K562 (cell line): ENCODE data around the gene MPZL1. TPM values are rescaled to one million over a fixed set of nuclear protein-coding genes. Genes with fewer than 3 reads are reported as not detected.

ENCODE experiments used
- ATAC-seq: fragments of 200-7000 bp; cut with Tn5 transposase; 3 replicates; pipeline ENCODE4 v1.9.1; 2020; ENCODE audit warnings: moderate library complexity
- BruUV-seq: library from RNA; stranded (reverse); fragments of 400-500 nt; replicated peaks from 2 replicates; lab custom pipeline; 2021; lab: Mats Ljungman, UMichigan
- CTCF ChIA-PET: fragments of 300-600 bp; formaldehyde crosslinking; extraction: SDS; loops from one replicate; lab custom pipeline; 2021; ENCODE audit warnings: low intra/inter-chr PET ratio; lab: Yijun Ruan, JAX
- POLR2A ChIA-PET: fragments of 300-600, 350-650 bp; sonication (Branson Sonifier 250); formaldehyde crosslinking; extraction: SDS; loops from one replicate; lab custom pipeline; 2021; ENCODE audit warnings: antibody characterized with exemption, inconsistent platforms; lab: Yijun Ruan, JAX
- DNase-seq, 4 experiments: peaks; one replicate each; pipeline versions ENCODE4 v3.0.0 to v3.0.0-alpha.2; 2011 to 2018; ENCODE audit warnings: low spot score in 3 of 4, mixed read lengths in 3 of 4; ENCODE audit errors: extremely low read depth in 1 of 4
- FAIRE-seq: peaks from 2 replicates; lab custom pipeline; 2011; peaks lifted over from hg19 to GRCh38; lab: Jason Lieb, UNC
- H2AFZ ChIP-seq: 2 replicates; pipeline ENCODE4 v1.6.0; 2011; ENCODE audit warnings: low read depth, low read length, control low read depth, inconsistent platforms
- H3K27ac ChIP-seq: fragments of 200-600 bp; 3 replicates; pipeline ENCODE4 v1.8.0; 2011; ENCODE audit warnings: low read depth, mild to moderate bottlenecking, control low read depth, inconsistent platforms, low read length, moderate library complexity, mixed read lengths; ENCODE audit errors: extremely low read depth
- H3K27me3 ChIP-seq, 2 experiments: fragments of 300-600 bp in 1 of 2; 2 replicates in 1 of 2; 3 replicates in 1 of 2; pipeline versions ENCODE4 v1.6.0 to v1.8.0; 2011; ENCODE audit warnings: inconsistent platforms in 2 of 2, low read length in 2 of 2, mild to moderate bottlenecking in 1 of 2, mixed read lengths in 1 of 2, moderate library complexity in 1 of 2; ENCODE audit not compliant: control insufficient read depth in 2 of 2, insufficient read depth in 2 of 2
- H3K36me3 ChIP-seq: fragments of 300-600 bp; 3 replicates; pipeline ENCODE4 v1.8.0; 2011; ENCODE audit warnings: mild to moderate bottlenecking, low read length, inconsistent platforms; ENCODE audit not compliant: control insufficient read depth, insufficient read depth
- H3K4me1 ChIP-seq, 2 experiments: fragments of 200-600 bp in 1 of 2; replicated peaks in 1 of 2; 2 replicates in 1 of 2; 3 replicates in 1 of 2; pipeline versions ENCODE4 v1.5.1 to v1.8.0; 2011; ENCODE audit warnings: inconsistent platforms in 2 of 2, low read length in 2 of 2, mild to moderate bottlenecking in 1 of 2, mixed read lengths in 1 of 2, moderate library complexity in 1 of 2; ENCODE audit not compliant: control insufficient read depth in 2 of 2, insufficient read depth in 2 of 2
- H3K4me2 ChIP-seq: 2 replicates; pipeline ENCODE4 v1.6.1; 2011; ENCODE audit warnings: low read length, control low read depth, inconsistent platforms, mixed read lengths; ENCODE audit not compliant: insufficient read depth
- H3K4me3 ChIP-seq: fragments of 200-600 bp; sonication (generic), shearing (Covaris generic); 2 replicates; pipeline ENCODE4 v1.5.1; 2016; ENCODE audit warnings: control low read depth, inconsistent platforms
- H3K79me2 ChIP-seq: fragments of 200-600 bp; 3 replicates; pipeline ENCODE4 v1.8.0; 2011; ENCODE audit warnings: low read length, inconsistent platforms; ENCODE audit not compliant: control insufficient read depth, insufficient read depth
- H3K9ac ChIP-seq, 2 experiments: 2 replicates each; pipeline versions ENCODE4 v1.6.0 to v1.6.1; 2011; ENCODE audit warnings: low read depth in 2 of 2, low read length in 2 of 2, control low read depth in 1 of 2, inconsistent platforms in 1 of 2, mild to moderate bottlenecking in 1 of 2, mixed read lengths in 1 of 2; ENCODE audit not compliant: insufficient read depth in 1 of 2
- H3K9me1 ChIP-seq: one replicate; pipeline ENCODE4 v1.6.0; 2011; ENCODE audit warnings: inconsistent platforms, mild to moderate bottlenecking, low read length, moderate library complexity; ENCODE audit not compliant: control insufficient read depth, insufficient read depth
- H3K9me3 ChIP-seq: replicated peaks from 2 replicates; pipeline ENCODE4 v1.5.1; 2011; ENCODE audit warnings: low read depth, low read length, inconsistent platforms; ENCODE audit not compliant: control insufficient read depth, insufficient read depth
- H4K20me1 ChIP-seq: replicated peaks from 2 replicates; pipeline ENCODE4 v1.6.1; 2011; ENCODE audit warnings: low read length, inconsistent platforms, mixed read lengths; ENCODE audit not compliant: control insufficient read depth, insufficient read depth
- BCOR ChIP-seq: fragments of 450-650 bp; IDR thresholded peaks from 2 replicates; pipeline ENCODE4 v1.6.1; 2016
- DACH1 ChIP-seq: fragments of 450-650 bp; IDR thresholded peaks from 2 replicates; pipeline ENCODE4 v1.6.1; 2018; ENCODE audit not compliant: partially characterized antibody
- ELF1 ChIP-seq: fragments of 200-800 bp; sonication (Bioruptor generic); IDR thresholded peaks from 2 replicates; pipeline ENCODE4 v1.6.1; 2016; ENCODE audit warnings: missing genetic modification characterization, missing compliant biosample characterization
- MECOM ChIP-seq: fragments of 250-450 bp; sonication (Bioruptor Pico); IDR thresholded peaks from 2 replicates; pipeline ENCODE4 v1.8.0; 2022; ENCODE audit warnings: inconsistent platforms
- MEF2D ChIP-seq: conservative IDR thresholded peaks from 2 replicates; pipeline ENCODE4 v1.6.1; 2016; ENCODE audit warnings: low read depth, missing genetic modification characterization, missing compliant biosample characterization
- TOE1 ChIP-seq, 2 experiments: fragments of 450-650 bp in 1 of 2; sonication (generic) in 1 of 2; formaldehyde crosslinking in 1 of 2; IDR thresholded peaks; 2 replicates each; pipeline versions ENCODE4 v1.7.1 to v1.8.0; 2016 to 2022; ENCODE audit warnings: borderline replicate concordance in 2 of 2, mild to moderate bottlenecking in 2 of 2, antibody characterized with exemption in 1 of 2, inconsistent platforms in 1 of 2, low read depth in 1 of 2, missing genetic modification reagents in 1 of 2, moderate library complexity in 1 of 2
- TRIM24 ChIP-seq, 2 experiments: fragments of 450-650 bp; IDR thresholded peaks; 2 replicates each; pipeline ENCODE4 v1.6.1; 2016
- ZNF57 ChIP-seq: fragments of 450-650 bp; formaldehyde crosslinking; IDR thresholded peaks from 2 replicates; pipeline ENCODE4 v1.4.0; 2020; ENCODE audit warnings: mild to moderate bottlenecking, moderate library complexity
- ZNF583 ChIP-seq: fragments of 250-450 bp; sonication (Bioruptor Pico); IDR thresholded peaks from 2 replicates; pipeline ENCODE4 v1.4.0; 2020
- WGBS: fragments of 100-300 bp; shearing (Covaris generic); methylation state at CpG from one replicate; pipeline ENCODE4 v1.1.6; 2016; ENCODE audit warnings: low coverage, mixed read lengths; ENCODE audit not compliant: insufficient coverage; ENCODE audit errors: missing lambda C conversion rate; 5-methylcytosine and 5-hydroxymethylcytosine counted together
- in situ Hi-C: fragments of 300-500 bp; cut with MboI; formaldehyde crosslinking; loops from 4 replicates; pipeline ENCODE4 v1.15.0; 2018; ENCODE audit warnings: inconsistent platforms, mixed read lengths
- intact Hi-C: fragments of 100-400 bp; cut with micrococcal nuclease; formaldehyde crosslinking; loops from 2 replicates; pipeline ENCODE4 v1.14.2; 2022
- polyA plus RNA-seq, 8 experiments: library from polyadenylated mRNA; depleted of rRNA in 4 of 8; stranded (reverse) in 5 of 8; unstranded in 3 of 8; fragments of >200 nt; fragmentation: Nextera tagmentation in 2 of 8; fragmentation: Illumina TruSeq in 1 of 8; extraction: Ambion mirVana in 2 of 8; extraction: Trizol in 1 of 8; gene quantifications; 2 replicates each; pipeline versions ENCODE4 v1.2.1 to v1.2.3, GENCODE V29; 2011 to 2014; ENCODE audit warnings: inconsistent platforms in 1 of 8, missing spikeins in 1 of 8
- total RNA-seq, 7 experiments: library from RNA; depleted of rRNA in 6 of 7; stranded (reverse); fragments of >200 nt in 6 of 7; fragmentation: Illumina TruSeq in 2 of 7; extraction: Trizol in 2 of 7; gene quantifications; 2 replicates each; pipeline versions ENCODE4 v1.2.1 to v1.2.3, GENCODE V29; 2011 to 2021; ENCODE audit warnings: low replicate concordance in 1 of 7
- TF ChIP-seq, protein P1 (sequence below): fragments of 450-650 bp; IDR thresholded peaks from 2 replicates; pipeline ENCODE4 v1.6.1; 2016; ENCODE audit warnings: mild to moderate bottlenecking, moderate library complexity

Gene MPZL1
- total and polyA plus RNA-seq, 9 of the 15 experiments (the other 6 are each of a cell fraction or from before 2014, with no cell fraction given), result 14.5 to 153 (median 66.5) TPM

DNA sequence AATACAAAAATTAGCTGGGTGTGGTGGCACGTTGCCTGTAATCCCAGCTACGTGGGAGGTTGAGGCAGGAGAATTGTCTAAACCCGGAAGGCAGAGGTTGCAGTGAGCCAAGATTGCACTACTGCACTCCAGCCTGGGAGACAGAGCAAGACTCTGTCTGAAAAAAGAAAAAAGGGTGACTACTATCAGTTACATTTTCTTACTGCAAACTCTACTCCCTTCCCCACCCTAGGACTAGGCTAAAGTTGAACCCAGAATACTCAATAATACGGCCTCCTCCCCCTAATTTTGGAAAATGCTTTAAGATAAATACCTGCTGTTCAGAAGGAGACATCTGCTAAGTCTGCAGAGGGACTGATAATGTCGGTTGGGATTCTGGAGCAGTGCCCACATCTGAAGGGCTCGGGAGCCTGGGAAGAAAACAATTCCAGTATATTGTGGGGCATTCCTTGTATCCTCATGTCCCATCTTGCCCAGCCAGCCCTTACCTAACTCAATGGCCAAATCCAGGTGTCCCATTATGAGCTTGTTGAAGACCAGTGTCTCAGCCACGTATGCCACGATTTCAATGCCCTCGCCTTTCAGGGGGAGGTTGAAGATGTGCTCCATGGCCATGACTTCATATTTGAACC lies 102.5 kb downstream of the MPZL1 start:
- WGBS, result 15% methylated on average over 9 of the region's 9 CpGs
- DNase-seq (peak in 1 of 4 experiments; percentile 59), ATAC-seq (peak; percentile 3), FAIRE-seq (no peak)
- peak overlapping the region; percentile 54; the same call in 1 of the 2 replicates for H3K4me2 ChIP-seq
- H3K79me2 ChIP-seq, result no peaks in the 10 kb centered on the region; the same call in 2 of the 3 replicates
- no peaks in the 10 kb centered on the region for H3K9me3 ChIP-seq
- H3K9ac ChIP-seq, result peak overlapping the region; percentile 29 to 68; a peak in 2 of 4 replicates
- H2AFZ ChIP-seq, result peak overlapping the region; percentile 74
- in situ Hi-C loops, result no loop called here
- peaks cover 30 to 59% of the 10 kb centered on the region in 2 experiments for H3K4me1 ChIP-seq
- no peaks in the 10 kb centered on the region for H4K20me1 ChIP-seq
- POLR2A ChIA-PET, result interaction anchor here (0.6 to 2.3 kb wide), 7 partner anchors 10 to 260 kb away, joined by 3 to 6 read pairs (median 3); no protein-coding TSS in a partner anchor
- no peaks in the 10 kb centered on the region for H3K9me1 ChIP-seq
- BruUV-seq, result no TSS peak
- H3K27me3 ChIP-seq, result no peaks in the 10 kb centered on the region
- no peak overlapping the region for H3K4me3 ChIP-seq
- peak overlapping the region; percentile 68 for H3K27ac ChIP-seq
- H3K36me3 ChIP-seq, result no peaks in the 10 kb centered on the region
- CTCF ChIA-PET, result no interaction called here
- intact Hi-C loops, result loop anchor here (5.0 kb wide), 2 partner anchors 107 to 113 kb away; partner anchors contain the start of genes DCAF6 and MPC2
- 0 out of 2 replicates have a peak, but pooled peaks have one; percentile 64 for TF ChIP-seq ZNF57 (CRISPR knock-in tag)
- 0 out of 4 replicates have a peak, but pooled peaks of 1 of the 2 experiments have one; percentile 33 for TF ChIP-seq TRIM24 (IDR thresholded peaks at IDR 0.05)
- TF ChIP-seq MECOM (CRISPR knock-in tag), result peak; percentile 30; the same call in 1 of the 2 replicates
- TF ChIP-seq, protein P1, sequence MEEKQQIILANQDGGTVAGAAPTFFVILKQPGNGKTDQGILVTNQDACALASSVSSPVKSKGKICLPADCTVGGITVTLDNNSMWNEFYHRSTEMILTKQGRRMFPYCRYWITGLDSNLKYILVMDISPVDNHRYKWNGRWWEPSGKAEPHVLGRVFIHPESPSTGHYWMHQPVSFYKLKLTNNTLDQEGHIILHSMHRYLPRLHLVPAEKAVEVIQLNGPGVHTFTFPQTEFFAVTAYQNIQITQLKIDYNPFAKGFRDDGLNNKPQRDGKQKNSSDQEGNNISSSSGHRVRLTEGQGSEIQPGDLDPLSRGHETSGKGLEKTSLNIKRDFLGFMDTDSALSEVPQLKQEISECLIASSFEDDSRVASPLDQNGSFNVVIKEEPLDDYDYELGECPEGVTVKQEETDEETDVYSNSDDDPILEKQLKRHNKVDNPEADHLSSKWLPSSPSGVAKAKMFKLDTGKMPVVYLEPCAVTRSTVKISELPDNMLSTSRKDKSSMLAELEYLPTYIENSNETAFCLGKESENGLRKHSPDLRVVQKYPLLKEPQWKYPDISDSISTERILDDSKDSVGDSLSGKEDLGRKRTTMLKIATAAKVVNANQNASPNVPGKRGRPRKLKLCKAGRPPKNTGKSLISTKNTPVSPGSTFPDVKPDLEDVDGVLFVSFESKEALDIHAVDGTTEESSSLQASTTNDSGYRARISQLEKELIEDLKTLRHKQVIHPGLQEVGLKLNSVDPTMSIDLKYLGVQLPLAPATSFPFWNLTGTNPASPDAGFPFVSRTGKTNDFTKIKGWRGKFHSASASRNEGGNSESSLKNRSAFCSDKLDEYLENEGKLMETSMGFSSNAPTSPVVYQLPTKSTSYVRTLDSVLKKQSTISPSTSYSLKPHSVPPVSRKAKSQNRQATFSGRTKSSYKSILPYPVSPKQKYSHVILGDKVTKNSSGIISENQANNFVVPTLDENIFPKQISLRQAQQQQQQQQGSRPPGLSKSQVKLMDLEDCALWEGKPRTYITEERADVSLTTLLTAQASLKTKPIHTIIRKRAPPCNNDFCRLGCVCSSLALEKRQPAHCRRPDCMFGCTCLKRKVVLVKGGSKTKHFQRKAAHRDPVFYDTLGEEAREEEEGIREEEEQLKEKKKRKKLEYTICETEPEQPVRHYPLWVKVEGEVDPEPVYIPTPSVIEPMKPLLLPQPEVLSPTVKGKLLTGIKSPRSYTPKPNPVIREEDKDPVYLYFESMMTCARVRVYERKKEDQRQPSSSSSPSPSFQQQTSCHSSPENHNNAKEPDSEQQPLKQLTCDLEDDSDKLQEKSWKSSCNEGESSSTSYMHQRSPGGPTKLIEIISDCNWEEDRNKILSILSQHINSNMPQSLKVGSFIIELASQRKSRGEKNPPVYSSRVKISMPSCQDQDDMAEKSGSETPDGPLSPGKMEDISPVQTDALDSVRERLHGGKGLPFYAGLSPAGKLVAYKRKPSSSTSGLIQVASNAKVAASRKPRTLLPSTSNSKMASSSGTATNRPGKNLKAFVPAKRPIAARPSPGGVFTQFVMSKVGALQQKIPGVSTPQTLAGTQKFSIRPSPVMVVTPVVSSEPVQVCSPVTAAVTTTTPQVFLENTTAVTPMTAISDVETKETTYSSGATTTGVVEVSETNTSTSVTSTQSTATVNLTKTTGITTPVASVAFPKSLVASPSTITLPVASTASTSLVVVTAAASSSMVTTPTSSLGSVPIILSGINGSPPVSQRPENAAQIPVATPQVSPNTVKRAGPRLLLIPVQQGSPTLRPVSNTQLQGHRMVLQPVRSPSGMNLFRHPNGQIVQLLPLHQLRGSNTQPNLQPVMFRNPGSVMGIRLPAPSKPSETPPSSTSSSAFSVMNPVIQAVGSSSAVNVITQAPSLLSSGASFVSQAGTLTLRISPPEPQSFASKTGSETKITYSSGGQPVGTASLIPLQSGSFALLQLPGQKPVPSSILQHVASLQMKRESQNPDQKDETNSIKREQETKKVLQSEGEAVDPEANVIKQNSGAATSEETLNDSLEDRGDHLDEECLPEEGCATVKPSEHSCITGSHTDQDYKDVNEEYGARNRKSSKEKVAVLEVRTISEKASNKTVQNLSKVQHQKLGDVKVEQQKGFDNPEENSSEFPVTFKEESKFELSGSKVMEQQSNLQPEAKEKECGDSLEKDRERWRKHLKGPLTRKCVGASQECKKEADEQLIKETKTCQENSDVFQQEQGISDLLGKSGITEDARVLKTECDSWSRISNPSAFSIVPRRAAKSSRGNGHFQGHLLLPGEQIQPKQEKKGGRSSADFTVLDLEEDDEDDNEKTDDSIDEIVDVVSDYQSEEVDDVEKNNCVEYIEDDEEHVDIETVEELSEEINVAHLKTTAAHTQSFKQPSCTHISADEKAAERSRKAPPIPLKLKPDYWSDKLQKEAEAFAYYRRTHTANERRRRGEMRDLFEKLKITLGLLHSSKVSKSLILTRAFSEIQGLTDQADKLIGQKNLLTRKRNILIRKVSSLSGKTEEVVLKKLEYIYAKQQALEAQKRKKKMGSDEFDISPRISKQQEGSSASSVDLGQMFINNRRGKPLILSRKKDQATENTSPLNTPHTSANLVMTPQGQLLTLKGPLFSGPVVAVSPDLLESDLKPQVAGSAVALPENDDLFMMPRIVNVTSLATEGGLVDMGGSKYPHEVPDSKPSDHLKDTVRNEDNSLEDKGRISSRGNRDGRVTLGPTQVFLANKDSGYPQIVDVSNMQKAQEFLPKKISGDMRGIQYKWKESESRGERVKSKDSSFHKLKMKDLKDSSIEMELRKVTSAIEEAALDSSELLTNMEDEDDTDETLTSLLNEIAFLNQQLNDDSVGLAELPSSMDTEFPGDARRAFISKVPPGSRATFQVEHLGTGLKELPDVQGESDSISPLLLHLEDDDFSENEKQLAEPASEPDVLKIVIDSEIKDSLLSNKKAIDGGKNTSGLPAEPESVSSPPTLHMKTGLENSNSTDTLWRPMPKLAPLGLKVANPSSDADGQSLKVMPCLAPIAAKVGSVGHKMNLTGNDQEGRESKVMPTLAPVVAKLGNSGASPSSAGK, result 0 out of 2 replicates have a peak, but pooled peaks have one; percentile 32
- TF ChIP-seq ELF1, result 0 out of 2 replicates have a peak, but pooled peaks have one; percentile 40
- TF ChIP-seq ZNF583, result 0 out of 2 replicates have a peak, but pooled peaks have one; percentile 12
- peak; percentile 9; the same call in 1 of the 2 replicates for TF ChIP-seq TOE1 (IDR thresholded peaks at IDR 0.05; ENCODE audit: borderline replicate concordance)
- no peak for TF ChIP-seq TOE1 (CRISPR knock-in tag; IDR thresholded peaks at IDR 0.05; ENCODE audit: borderline replicate concordance, low read depth)
- TF ChIP-seq DACH1, result no peak
- no peak for TF ChIP-seq BCOR
- 0 out of 2 replicates have a peak, but pooled peaks have one; percentile 51 for TF ChIP-seq MEF2D (tag)
